MG63 (cell line): ENCODE measurements around the gene DAZAP2. TPM values are rescaled to one million over a fixed set of nuclear protein-coding genes. Genes with fewer than 3 reads are reported as not detected.
"Not testable (repeated sequence)": the region's sequence is repeated elsewhere in the genome, so short reads cannot be mapped to it uniquely, and the experiment has no call there.

Source experiments
- DNase-seq: peaks from one replicate; pipeline ENCODE4 v3.0.0-alpha.2; 2020
- H3K27me3 ChIP-seq: fragments of 250-450 bp; sonication (Bioruptor Pico); 2 replicates; pipeline ENCODE4 v1.5.1; 2020; ENCODE audit warnings: mild to moderate bottlenecking, moderate library complexity
- H3K36me3 ChIP-seq: fragments of 250-450 bp; sonication (Bioruptor Pico); 2 replicates; pipeline ENCODE4 v1.5.1; 2020; ENCODE audit warnings: mild to moderate bottlenecking, moderate library complexity
- H3K4me3 ChIP-seq: fragments of 250-450 bp; sonication (Bioruptor Pico); 2 replicates; pipeline ENCODE4 v1.5.1; 2020; ENCODE audit warnings: mild to moderate bottlenecking, moderate library complexity
- H3K9me3 ChIP-seq: fragments of 250-450 bp; sonication (Bioruptor Pico); 2 replicates; pipeline ENCODE4 v1.5.1; 2020; ENCODE audit warnings: mild to moderate bottlenecking, moderate library complexity
- total RNA-seq: library from RNA; depleted of rRNA; stranded (reverse); fragments of >200 nt; shearing (Covaris generic); gene quantifications from 2 replicates; pipeline ENCODE4 v1.2.3, GENCODE V29; 2014; ENCODE audit warnings: low replicate concordance

DAZAP2 gene
- total RNA-seq, 1 experiment from 2014 or later = 192 TPM

DNA sequence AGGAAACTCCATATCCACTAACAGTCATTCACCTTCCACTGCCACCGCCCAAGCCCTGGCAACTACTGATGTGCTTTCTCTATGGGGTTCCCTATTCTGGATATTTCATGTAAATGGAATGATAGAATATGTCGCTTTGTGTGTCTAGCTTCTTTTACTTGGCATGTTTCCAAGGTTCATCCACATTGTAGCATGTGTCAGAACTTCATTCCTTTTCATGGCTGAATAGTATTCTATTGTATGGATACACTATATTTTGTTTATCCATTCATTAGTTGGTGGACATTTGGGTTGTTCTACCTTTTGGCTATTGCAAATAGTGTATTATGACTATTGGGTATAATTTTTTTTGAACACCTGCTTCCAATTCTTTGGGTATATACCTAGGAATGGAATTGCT, 29.4 kb upstream of the DAZAP2 start:
- no peak for DNase-seq

DNA sequence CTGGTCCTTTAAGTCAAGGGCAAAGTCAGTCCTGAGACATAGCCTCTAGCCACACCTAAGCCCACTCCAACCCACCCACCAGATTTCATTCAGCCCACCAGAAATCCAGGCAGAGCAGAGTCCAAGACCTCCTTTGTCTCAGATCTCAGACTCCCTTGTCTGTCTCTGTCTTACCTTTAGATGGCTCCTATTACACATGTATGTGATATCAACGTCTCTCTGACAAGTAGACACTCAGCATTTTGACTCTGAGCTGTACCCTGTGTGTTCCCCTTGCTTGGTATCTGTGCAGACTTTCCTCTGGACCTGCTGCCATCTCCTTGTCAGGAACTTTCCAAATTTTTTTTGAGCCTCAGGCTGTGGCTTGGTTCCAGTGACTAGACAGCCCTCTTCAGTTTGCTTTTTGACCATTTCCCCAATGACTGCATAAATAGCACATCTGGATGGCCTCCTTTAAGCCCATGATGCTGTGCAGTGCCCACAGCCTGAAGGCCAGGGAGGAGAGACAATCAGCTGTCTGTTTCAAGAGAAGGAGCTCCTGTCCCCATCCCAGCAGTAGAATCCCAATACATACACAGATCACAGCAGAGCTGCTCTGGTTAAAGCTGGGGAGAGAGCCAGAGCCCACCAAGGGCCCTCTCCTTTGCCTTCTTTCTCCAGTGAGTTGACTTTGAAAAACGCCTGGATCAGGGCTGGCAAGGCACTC, 27.8 kb upstream of the DAZAP2 start:
- no peaks in the 10 kb centered on the region for H3K9me3 ChIP-seq
- H3K36me3 ChIP-seq = peaks cover 5% of the 10 kb centered on the region; the same call in 1 of the 2 replicates
- H3K27me3 ChIP-seq = no peaks in the 10 kb centered on the region
- H3K4me3 ChIP-seq = no peak overlapping the region
- DNase-seq = no peak

More for the DNA sequence above, 29.4 kb upstream of the DAZAP2 start:
- Histone ChIP-seq H3K9me3 (no peaks in the 10 kb centered on the region), H3K4me3 (no peak overlapping the region), H3K27me3 (no peaks in the 10 kb centered on the region), H3K36me3 (peaks cover 3% of the 10 kb centered on the region; the same call in 1 of the 2 replicates)

DNA sequence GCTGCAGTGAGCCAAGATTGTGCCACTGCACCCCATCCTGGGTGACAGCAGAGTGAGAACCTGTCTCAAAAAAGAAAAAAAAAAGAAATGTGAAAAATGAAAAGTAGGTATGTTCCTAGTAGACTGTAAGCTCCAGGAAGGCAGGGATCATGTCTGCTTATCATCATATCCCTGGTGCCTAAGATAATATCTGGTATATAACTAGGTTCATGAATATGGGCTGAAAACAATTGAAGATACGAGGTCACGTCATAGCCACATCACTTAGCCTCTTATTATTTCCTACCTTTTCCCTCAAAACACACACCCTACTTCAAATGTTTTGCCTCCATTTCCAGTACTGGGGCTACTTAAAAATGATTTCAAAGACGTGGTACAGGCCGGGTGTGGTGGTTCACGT, 23.7 kb upstream of the DAZAP2 start:
- DNase-seq = no peak
- Histone ChIP-seq H3K4me3 (no peak overlapping the region), H3K9me3 (no peaks in the 10 kb centered on the region), H3K36me3 (0 out of 2 replicates have a peak, but pooled peaks cover 2% of the 10 kb centered on the region), H3K27me3 (no peaks in the 10 kb centered on the region)

DNA sequence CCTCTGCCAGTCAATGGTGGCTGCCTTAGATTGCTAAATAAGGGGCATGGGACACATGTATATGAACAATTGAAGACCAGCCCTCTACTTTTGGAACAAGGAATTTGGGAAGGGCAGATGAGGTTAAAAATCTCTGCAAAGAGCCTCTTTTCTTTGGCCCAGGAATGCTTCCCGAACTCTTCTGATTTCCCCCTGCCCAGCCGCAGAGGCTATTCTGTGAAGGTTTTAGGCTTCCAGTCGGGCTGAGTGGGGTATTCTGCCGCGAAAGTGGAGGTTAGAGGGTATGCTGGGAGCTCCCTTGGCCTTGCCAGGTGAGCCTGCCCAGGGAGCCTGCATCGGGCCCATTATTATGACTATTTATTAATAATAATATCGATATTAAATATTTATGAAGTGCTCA, 22.0 kb upstream of the DAZAP2 start:
- no peak for DNase-seq
- Histone ChIP-seq H3K27me3 (no peaks in the 10 kb centered on the region), H3K9me3 (no peaks in the 10 kb centered on the region), H3K36me3 (0 out of 2 replicates have a peak, but pooled peaks cover 2% of the 10 kb centered on the region), H3K4me3 (peak overlapping the region; percentile 69)

DNA sequence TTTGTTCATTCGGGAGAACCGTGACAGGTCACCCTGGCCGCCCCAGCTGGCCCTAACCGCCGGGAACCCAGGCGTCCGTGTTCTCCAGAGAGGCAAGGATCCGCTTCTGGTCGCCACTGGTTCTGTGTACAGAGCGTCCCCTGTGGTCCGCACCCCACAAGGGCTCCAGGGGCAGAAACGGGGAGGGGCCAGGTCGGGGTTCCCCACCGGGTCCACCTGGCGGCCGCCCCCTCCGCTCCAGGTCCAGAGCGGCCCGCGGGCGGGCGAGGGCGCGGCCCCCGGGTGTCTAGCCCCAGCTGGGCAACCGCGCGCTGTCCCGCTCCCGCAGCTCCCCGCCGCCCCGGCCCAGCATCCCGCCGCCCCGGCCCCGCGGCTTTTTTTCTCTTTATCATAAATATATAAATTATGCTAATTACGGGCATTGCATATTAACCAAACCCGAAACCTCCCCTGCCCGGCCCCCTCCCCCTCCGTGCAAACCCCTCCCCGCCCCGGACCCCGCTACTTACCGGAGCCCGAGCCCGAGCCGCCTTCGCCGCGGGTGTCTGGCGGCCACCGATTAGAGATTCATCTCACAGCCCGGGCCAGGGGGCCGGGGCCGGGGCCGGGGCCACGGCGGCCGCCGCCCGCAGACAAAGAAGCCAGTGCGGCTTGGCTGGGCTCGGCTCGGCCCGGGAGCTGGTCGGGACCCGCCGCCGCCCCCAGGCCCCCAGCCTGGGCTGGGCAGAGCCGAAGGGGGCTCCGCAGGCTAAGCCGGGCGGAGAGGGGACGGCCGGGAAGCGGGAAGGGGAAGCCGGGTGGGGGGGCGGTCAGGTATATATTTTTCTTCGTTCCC, 21.3 kb upstream of the DAZAP2 start:
- Histone ChIP-seq H3K4me3 (peak overlapping the region; percentile 69), H3K27me3 (no peaks in the 10 kb centered on the region), H3K36me3 (0 out of 2 replicates have a peak, but pooled peaks cover 2% of the 10 kb centered on the region), H3K9me3 (no peaks in the 10 kb centered on the region)
- peak; percentile 61 for DNase-seq

DNA sequence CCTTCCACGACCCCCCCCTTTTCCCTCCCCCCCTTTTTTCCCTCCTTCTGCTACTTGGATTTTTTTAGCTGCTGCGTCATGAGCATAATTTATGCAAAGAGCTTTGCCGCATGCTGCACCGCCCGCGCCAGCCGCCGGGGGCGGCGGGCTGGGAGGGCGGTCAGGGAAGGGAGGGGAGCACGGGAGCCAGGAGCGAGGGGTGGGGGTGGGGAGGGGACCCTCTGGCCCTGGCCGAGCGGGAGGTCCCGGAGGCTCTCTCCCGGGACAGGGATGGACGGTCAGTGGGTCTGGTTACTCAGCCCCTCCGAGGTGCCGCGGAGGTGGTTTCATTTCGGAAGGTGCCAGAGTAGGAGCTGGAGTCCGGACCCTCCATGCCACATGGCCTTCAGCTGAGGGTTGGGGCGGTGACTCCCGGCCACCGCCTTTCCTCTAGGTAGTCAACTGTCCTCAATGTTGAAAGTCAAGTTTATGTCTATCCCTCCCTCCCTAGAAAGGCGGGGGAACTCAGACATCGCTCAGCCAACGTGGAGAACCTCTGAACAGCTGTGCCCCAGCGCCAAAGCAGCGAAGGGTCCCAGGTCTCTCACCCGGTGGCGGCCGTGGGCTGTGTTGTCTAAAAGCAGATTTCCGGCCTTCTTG, 20.5 kb upstream of the DAZAP2 start, which contains the start of gene POU6F1:
Gene POU6F1 (minus strand): TSS at position 95 of the 639 bp plus-strand sequence. CDS start 11,226 bp downstream, outside the sequence.
- Histone ChIP-seq H3K9me3 (no peaks in the 10 kb centered on the region), H3K27me3 (no peaks in the 10 kb centered on the region), H3K36me3 (0 out of 2 replicates have a peak, but pooled peaks cover 2% of the 10 kb centered on the region), H3K4me3 (peak within 1 kb of the TSS; percentile 69)
- DNase-seq = peak; percentile 77

DNA sequence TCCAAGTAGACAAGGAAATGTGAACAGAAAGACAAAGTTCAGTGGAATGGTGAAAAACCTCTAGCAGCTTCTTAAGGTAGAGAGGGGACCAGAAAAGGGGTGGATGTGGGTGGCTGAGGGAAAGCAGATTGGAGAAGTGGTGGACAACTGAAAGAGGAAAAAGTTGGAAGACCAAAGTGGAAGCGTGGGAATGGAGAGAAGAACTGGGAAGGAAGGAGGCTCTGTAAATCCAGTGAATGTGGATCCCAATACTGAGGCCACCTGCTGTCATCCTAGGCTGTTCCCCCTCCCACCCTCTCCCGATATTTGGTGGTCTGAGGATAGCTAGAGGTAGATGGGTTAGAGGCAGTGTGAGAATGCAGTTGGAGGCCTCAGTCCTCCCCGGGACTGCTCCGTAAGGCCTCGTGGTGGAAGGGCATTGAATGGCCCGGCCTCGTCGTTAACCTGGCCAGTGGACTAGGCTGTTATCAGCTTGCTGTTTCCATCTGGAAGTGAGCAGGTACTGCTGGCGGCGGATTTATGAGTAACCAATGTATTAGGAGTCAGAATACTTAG, 19.9 kb upstream of the DAZAP2 start:
- DNase-seq = peak; percentile 16
- 0 out of 2 replicates have a peak, but pooled peaks cover 2% of the 10 kb centered on the region for H3K36me3 ChIP-seq

DNA sequence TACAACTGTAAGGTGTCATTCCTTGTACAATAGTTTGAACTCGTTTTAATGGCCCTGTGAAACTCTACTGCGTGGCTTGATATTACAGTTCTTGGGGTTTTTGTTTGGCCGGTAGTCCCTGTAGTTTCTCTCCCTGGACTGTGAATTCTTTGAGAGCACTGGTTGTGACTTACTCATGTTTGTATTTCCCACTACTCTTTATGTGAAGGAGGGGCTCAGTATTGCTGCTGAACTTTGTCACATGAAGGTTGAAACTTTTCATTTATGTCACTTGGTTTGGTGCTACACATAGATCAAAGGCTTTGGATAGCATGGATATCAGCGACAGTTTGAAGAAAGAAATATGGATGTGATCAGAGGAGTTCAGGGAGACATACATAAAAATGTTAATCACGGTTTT, 19.3 kb upstream of the DAZAP2 start:
- peak overlapping the region; percentile 69 for H3K4me3 ChIP-seq
- H3K9me3 ChIP-seq = no peaks in the 10 kb centered on the region
- no peaks in the 10 kb centered on the region for H3K27me3 ChIP-seq
- DNase-seq = no peak
- 0 out of 2 replicates have a peak, but pooled peaks cover 2% of the 10 kb centered on the region for H3K36me3 ChIP-seq

More for the DNA sequence above, 19.9 kb upstream of the DAZAP2 start:
- H3K4me3 ChIP-seq = peak overlapping the region; percentile 69
- no peaks in the 10 kb centered on the region for H3K27me3 ChIP-seq
- H3K9me3 ChIP-seq = no peaks in the 10 kb centered on the region

DNA sequence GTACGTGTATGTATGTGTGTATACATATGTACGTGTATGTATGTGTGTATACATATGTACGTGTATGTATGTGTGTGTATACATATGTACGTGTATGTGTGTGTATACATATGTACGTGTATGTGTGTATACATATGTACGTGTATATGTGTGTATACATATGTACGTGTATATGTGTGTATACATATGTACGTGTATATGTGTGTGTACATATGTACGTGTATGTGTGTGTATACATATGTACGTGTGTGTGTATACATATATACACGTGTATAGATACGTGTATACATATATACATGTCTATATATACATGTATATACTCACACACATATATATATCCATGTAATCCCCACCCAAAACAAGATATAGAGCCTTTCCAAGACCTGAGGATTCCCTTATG, 18.8 kb upstream of the DAZAP2 start:
- DNase-seq, H3K36me3 ChIP-seq, H3K9me3 ChIP-seq, H3K27me3 ChIP-seq, H3K4me3 ChIP-seq: not testable (repeated sequence)

DNA sequence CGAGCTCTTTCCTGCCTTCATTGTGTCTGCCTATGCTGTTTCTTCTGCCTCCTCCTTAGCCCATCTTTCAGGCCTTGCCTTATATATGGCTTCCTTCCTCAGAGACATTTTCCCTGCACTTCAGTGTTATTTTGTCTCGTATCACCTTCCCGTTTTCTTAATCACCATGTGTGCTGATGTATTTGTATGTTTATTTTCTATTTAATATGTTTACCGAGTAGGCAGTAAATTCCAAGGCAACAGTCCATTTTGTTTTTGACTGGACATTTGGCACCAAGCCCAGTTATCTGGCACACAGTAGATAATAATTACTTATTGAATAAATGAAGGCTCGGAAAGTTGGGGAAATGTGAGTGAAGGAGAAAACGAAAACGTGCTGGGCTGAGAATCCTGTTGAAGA, 16.2 kb upstream of the DAZAP2 start:
- Histone ChIP-seq H3K27me3 (no peaks in the 10 kb centered on the region), H3K4me3 (no peak overlapping the region), H3K36me3 (no peaks in the 10 kb centered on the region), H3K9me3 (no peaks in the 10 kb centered on the region)
- DNase-seq = no peak

DNA sequence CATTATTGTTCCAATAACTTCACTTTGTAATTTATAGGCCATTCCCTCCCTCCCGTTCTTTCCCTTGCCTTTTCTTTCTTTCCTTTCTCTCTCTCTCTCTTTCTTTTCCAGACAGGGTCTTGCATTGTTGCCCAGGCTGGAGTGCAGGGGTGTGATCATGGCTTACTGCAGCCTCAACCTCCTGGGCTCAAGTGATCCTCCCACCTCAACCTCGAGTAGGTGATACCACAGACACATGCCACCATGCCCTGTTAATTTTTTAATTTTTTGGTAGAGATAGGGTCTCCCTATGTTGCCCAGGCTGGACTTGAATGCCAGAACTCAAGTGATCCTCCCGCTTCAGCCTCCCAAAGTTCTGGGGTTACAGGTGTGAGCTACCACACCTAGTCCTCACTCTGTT, 14.0 kb upstream of the DAZAP2 start:
- Histone ChIP-seq H3K9me3 (no peaks in the 10 kb centered on the region), H3K27me3 (no peaks in the 10 kb centered on the region), H3K4me3 (no peak overlapping the region), H3K36me3 (no peaks in the 10 kb centered on the region)
- DNase-seq = no peak

DNA sequence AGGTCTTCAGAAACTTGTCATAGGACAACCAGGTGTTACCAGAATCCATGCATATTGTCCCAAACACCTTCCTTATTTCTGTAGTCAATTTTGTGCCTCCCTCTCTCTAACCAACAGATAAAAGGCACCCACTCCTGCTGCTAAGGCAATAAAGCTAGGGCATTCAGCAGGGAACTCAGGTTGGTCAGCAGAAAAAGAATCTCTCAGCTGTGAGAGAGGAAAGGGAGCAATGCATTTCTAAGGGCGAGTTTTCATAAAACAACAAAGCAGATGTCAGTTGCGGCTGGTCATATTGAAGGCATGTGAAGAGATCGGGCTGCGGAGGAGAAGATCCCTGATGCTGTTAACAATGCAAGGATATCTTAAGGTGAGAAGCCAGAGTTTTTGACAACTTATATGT, 13.4 kb upstream of the DAZAP2 start:
- DNase-seq = no peak
- no peaks in the 10 kb centered on the region for H3K9me3 ChIP-seq
- H3K27me3 ChIP-seq = no peaks in the 10 kb centered on the region
- no peak overlapping the region for H3K4me3 ChIP-seq
- no peaks in the 10 kb centered on the region for H3K36me3 ChIP-seq

DNA sequence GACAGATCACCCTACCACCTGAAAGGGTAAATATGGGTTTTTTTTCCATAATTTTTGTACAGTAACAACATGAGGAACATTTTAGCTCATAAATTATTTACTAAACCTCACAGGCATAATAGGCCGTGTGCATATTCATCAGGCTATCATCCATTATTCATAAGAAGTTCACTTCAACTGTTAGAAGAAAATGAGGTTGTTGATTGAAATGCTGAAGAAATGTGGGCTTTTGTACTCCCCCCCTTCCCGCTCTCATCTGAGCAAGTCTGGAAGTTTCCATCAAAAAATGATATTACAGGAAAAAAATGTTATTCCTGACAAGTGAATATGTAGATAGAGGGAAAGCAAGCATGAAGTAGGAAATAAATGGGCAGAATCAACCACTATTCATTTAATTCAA, 12.9 kb upstream of the DAZAP2 start:
- H3K27me3 ChIP-seq = no peaks in the 10 kb centered on the region
- H3K4me3 ChIP-seq = no peak overlapping the region
- no peak for DNase-seq
- H3K36me3 ChIP-seq = no peaks in the 10 kb centered on the region
- no peaks in the 10 kb centered on the region for H3K9me3 ChIP-seq

DNA sequence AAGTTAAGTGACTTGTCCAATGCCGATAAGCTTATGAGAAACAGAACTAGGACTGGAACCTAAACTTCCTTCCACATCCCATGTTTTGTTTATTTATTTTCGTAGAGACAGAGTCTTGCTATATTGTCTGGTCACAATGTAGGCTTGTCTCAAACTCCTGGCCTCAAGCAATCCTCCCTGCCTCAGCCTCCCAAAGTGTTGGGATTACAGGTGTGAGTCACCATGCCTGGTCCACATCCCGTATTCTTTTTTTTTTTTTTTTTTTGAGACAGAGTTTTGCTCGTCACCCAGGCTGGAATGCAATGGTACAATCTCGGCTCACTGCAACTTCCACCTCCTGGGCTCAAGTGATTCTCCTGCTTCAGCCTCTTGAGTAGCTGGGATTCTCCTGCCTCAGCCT, 11.5 kb upstream of the DAZAP2 start:
- not testable (repeated sequence) for DNase-seq, H3K4me3 ChIP-seq, H3K27me3 ChIP-seq, H3K36me3 ChIP-seq, H3K9me3 ChIP-seq

DNA sequence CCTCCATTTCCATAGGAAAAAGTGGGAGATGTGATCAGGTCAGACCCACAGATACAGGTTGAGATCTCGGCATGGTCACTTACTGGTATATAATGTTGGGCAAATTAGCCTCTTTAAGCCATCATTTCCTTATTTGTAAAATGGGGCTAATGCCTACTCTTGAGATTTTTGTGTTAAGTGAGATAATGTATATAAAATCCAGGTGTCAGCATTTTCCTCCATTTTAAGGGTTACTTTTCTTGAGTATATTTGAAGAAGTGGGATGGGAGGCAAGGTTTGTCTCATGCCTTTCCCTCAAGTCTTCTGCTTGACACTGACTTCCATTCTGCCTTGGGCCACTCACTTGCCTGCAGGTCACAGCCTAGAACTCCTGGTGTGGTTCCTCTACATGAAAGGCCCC, 10.7 kb upstream of the DAZAP2 start:
- no peak for DNase-seq
- Histone ChIP-seq H3K9me3 (no peaks in the 10 kb centered on the region), H3K27me3 (no peaks in the 10 kb centered on the region), H3K4me3 (no peak overlapping the region), H3K36me3 (no peaks in the 10 kb centered on the region)

DNA sequence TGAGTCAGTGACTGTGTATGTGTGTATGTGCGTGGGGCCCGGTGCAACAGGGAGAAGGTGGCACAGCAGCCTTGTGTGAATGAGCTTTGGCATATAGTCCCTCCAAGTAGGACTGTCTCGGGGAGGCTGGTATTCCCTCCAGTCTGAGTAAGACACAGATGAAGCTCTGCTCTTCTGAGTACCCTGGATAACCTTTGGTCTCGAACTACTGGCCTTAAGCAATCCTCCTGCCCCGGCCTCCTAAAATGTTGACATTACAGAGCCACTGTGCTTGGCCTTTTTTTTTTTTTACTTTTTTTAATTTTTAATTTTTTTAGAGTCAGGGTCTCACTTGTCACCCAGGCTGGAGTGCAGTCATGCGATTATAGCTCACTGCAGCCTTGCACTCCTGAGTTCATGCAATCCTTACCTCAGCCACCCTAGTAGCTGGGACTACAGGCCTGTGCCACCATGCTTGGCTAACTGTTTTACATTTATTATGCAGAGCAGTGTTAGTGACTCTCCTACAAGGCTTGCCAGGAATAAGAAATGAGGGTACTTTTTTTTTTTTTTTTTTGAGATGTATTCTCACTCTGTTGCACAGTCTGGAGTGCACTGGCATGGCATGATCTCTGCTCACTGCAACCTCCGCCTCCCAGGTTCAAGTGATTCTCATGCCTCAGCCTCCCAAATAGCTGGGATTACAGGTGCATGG, 9.4 kb upstream of the DAZAP2 start:
- Histone ChIP-seq H3K36me3 (no peaks in the 10 kb centered on the region), H3K9me3 (no peaks in the 10 kb centered on the region), H3K4me3 (no peak overlapping the region), H3K27me3 (no peaks in the 10 kb centered on the region)
- DNase-seq = no peak
